Mucosa of rectum (tissue), 2 donors: ENCODE results near the gene CAMKMT.
"Not testable (repeated sequence)": the region's sequence is repeated elsewhere in the genome, so short reads cannot be mapped to it uniquely, and the experiment has no call there.

Experiments used
- H3K27ac ChIP-seq, 2 donors: one replicate each; pipeline ENCODE4 v1.7.0; 2013; ENCODE audit warnings: inconsistent platforms in 2 of 2, low read depth in 2 of 2, low read length in 2 of 2
- H3K27me3 ChIP-seq, 2 donors: one replicate each; pipeline ENCODE4 v1.7.0; 2013; ENCODE audit warnings: low read length in 2 of 2; ENCODE audit not compliant: control insufficient read depth in 2 of 2, insufficient read depth in 2 of 2
- H3K36me3 ChIP-seq, 2 donors: one replicate each; pipeline ENCODE4 v1.7.0; 2013; ENCODE audit warnings: low read length in 2 of 2; ENCODE audit not compliant: control insufficient read depth in 2 of 2, insufficient read depth in 2 of 2
- H3K4me1 ChIP-seq, 2 donors: one replicate each; pipeline ENCODE4 v1.7.0; 2013; ENCODE audit warnings: low read length in 2 of 2, mild to moderate bottlenecking in 1 of 2; ENCODE audit not compliant: control insufficient read depth in 2 of 2, insufficient read depth in 2 of 2
- H3K4me3 ChIP-seq, 2 donors: one replicate each; pipeline ENCODE4 v1.7.0; 2013; ENCODE audit warnings: low read length in 2 of 2
- H3K9ac ChIP-seq, 2 donors: one replicate each; pipeline ENCODE4 v1.7.0; 2013; ENCODE audit warnings: low read length in 2 of 2, low read depth in 1 of 2, mild to moderate bottlenecking in 1 of 2
- H3K9me3 ChIP-seq, 2 donors: one replicate each; pipeline ENCODE4 v1.7.0; 2013; ENCODE audit warnings: low read length in 2 of 2; ENCODE audit not compliant: control insufficient read depth in 2 of 2
- donor health status: healthy.
- donor health status: Normal muscosa, but diverticular disease.

The CAMKMT gene

GRCh38 chr2:44490726-44491125, 129.0 kb downstream of the CAMKMT start:
- Histone ChIP-seq H3K27ac (no peak overlapping the region), H3K9ac (no peak overlapping the region), H3K4me1 (no peaks in the 10 kb centered on the region), H3K27me3 (no peaks in the 10 kb centered on the region), H3K36me3 (no peaks in the 10 kb centered on the region), H3K9me3 (no peaks in the 10 kb centered on the region), H3K4me3 (no peak overlapping the region)

- Histone ChIP-seq H3K4me3 (no peak overlapping the region), H3K9me3 (no peaks in the 10 kb centered on the region), H3K4me1 (no peaks in the 10 kb centered on the region), H3K9ac (no peak overlapping the region), H3K36me3 (no peaks in the 10 kb centered on the region), H3K27ac (no peak overlapping the region), H3K27me3 (no peaks in the 10 kb centered on the region)
Measured at GRCh38 chr2:44494006-44494405, 132.3 kb downstream of the CAMKMT start.

GRCh38 chr2:44495035-44495434, 133.3 kb downstream of the CAMKMT start:
- Histone ChIP-seq H3K9me3 (no peaks in the 10 kb centered on the region), H3K4me3 (no peak overlapping the region), H3K36me3 (no peaks in the 10 kb centered on the region), H3K4me1 (no peaks in the 10 kb centered on the region), H3K9ac (no peak overlapping the region), H3K27me3 (no peaks in the 10 kb centered on the region), H3K27ac (no peak overlapping the region)

- no peaks in the 10 kb centered on the region for H3K36me3 ChIP-seq
- no peaks in the 10 kb centered on the region for H3K27me3 ChIP-seq
- H3K4me3 ChIP-seq, result no peak overlapping the region
- no peaks in the 10 kb centered on the region for H3K9me3 ChIP-seq
- H3K27ac ChIP-seq, result no peak overlapping the region
- H3K4me1 ChIP-seq, result no peaks in the 10 kb centered on the region
- no peak overlapping the region for H3K9ac ChIP-seq
Measured at GRCh38 chr2:44495544-44495943, 133.8 kb downstream of the CAMKMT start.

- Histone ChIP-seq H3K27me3 (no peaks in the 10 kb centered on the region), H3K4me1 (no peaks in the 10 kb centered on the region), H3K36me3 (no peaks in the 10 kb centered on the region), H3K9me3 (no peaks in the 10 kb centered on the region), H3K27ac (no peak overlapping the region), H3K9ac (no peak overlapping the region), H3K4me3 (no peak overlapping the region)
Measured at GRCh38 chr2:44496130-44496529, 134.4 kb downstream of the CAMKMT start.

- Histone ChIP-seq H3K27ac (no peak overlapping the region), H3K4me3 (no peak overlapping the region), H3K36me3 (no peaks in the 10 kb centered on the region), H3K9ac (no peak overlapping the region), H3K9me3 (no peaks in the 10 kb centered on the region), H3K4me1 (no peaks in the 10 kb centered on the region), H3K27me3 (no peaks in the 10 kb centered on the region)
Measured at GRCh38 chr2:44498551-44498950, 136.8 kb downstream of the CAMKMT start.

- not testable (repeated sequence) for H3K4me3 ChIP-seq, H3K9me3 ChIP-seq, H3K27ac ChIP-seq, H3K27me3 ChIP-seq, H3K4me1 ChIP-seq, H3K9ac ChIP-seq, H3K36me3 ChIP-seq
Measured at GRCh38 chr2:44505664-44506063, 143.9 kb downstream of the CAMKMT start.

GRCh38 chr2:44510246-44510645, 148.5 kb downstream of the CAMKMT start:
- Histone ChIP-seq H3K36me3 (no peaks in the 10 kb centered on the region), H3K4me3 (no peak overlapping the region), H3K9ac (no peak overlapping the region), H3K4me1 (no peaks in the 10 kb centered on the region), H3K9me3 (no peaks in the 10 kb centered on the region), H3K27ac (no peak overlapping the region), H3K27me3 (no peaks in the 10 kb centered on the region)

GRCh38 chr2:44515416-44515815, 153.7 kb downstream of the CAMKMT start:
- Histone ChIP-seq H3K36me3 (no peaks in the 10 kb centered on the region), H3K27ac (no peak overlapping the region), H3K9ac (no peak overlapping the region), H3K9me3 (no peaks in the 10 kb centered on the region), H3K27me3 (no peaks in the 10 kb centered on the region), H3K4me3 (no peak overlapping the region), H3K4me1 (no peaks in the 10 kb centered on the region)

- Histone ChIP-seq H3K4me3 (no peak overlapping the region), H3K9me3 (no peaks in the 10 kb centered on the region), H3K4me1 (no peaks in the 10 kb centered on the region), H3K9ac (no peak overlapping the region), H3K27me3 (no peaks in the 10 kb centered on the region), H3K36me3 (no peaks in the 10 kb centered on the region), H3K27ac (no peak overlapping the region)
Measured at GRCh38 chr2:44519026-44519425, 157.3 kb downstream of the CAMKMT start.

- no peaks in the 10 kb centered on the region for H3K4me1 ChIP-seq
- H3K27me3 ChIP-seq, result no peaks in the 10 kb centered on the region
- no peak overlapping the region for H3K27ac ChIP-seq
- H3K36me3 ChIP-seq, result no peaks in the 10 kb centered on the region
- H3K9ac ChIP-seq, result no peak overlapping the region
- H3K9me3 ChIP-seq, result no peaks in the 10 kb centered on the region
- no peak overlapping the region for H3K4me3 ChIP-seq
Measured at GRCh38 chr2:44522846-44523245, 161.1 kb downstream of the CAMKMT start.
